ENCODE measurements around the gene HAAO. TPM values are rescaled to one million over a fixed set of nuclear protein-coding genes. Genes with fewer than 3 reads are reported as not detected.
A peak's percentile ranks its signal among the peaks of the same experiment; 100 is the strongest.

The HAAO gene
- total and polyA plus RNA-seq, 2 of the 13 experiments (the other 11 are each of a cell fraction or from before 2014, with no cell fraction given): 36.1 to 42.7 TPM

DNA sequence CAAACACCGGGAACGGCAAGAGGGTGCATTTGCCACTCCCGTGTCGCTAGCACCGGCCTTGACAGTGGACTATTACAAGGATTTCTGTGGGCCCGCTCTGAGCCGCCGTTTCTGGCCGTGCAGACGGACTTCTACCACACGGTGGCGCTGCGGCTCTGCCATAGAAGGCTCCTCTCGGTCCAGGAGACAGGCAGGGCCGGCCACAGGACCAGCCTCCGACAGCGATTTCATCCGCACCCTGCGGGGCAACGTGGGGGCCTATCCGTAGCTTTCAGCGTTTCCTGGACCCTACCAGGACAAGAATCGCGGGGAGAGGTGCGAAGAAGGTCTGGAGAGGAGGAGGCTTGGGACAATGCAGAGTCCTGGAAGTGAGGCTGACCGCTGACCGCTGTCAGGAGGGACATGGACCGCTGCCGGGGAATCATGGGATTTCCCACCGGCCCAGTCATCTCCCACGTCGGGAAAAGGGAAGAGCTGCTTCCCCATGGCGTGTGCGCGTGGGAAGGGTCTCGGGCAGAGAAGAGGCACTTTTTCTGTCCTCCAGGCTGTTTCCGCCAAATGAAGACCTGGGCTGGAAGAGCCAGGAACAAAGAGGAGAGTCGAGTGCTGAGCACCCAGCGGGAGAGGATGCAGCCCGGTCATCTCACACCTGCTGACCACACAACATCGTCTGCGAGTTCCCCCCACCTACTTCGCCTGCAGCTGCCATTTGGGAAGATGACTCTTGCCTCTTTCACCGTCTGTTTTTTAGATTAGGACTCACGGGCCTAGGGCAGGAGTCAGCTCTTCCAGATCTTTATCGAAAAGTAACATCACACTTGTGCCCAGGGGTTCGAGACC, 35.5 kb upstream of the HAAO start (continued):
- no peak for TF ChIP-seq ZFYVE20 (CRISPR knock-in tag; IDR thresholded peaks at IDR 0.05; ENCODE audit: borderline replicate concordance, low read depth)
- peak; percentile 75; the same call in 1 of the 2 replicates for TF ChIP-seq HOXA5 (CRISPR knock-in tag; IDR thresholded peaks at IDR 0.05)
- TF ChIP-seq AKAP8 (CRISPR knock-in tag; IDR thresholded peaks at IDR 0.05): 0 out of 2 replicates have a peak, but pooled peaks have one; percentile 15
- 0 out of 2 replicates have a peak, but pooled peaks have one; percentile 37 for TF ChIP-seq ZNF343 (CRISPR knock-in tag; IDR thresholded peaks at IDR 0.05)
- 0 out of 2 replicates have a peak, but pooled peaks have one; percentile 30 for TF ChIP-seq CAMTA2 (CRISPR knock-in tag; IDR thresholded peaks at IDR 0.05; ENCODE audit: borderline replicate concordance)
- TF ChIP-seq, protein P1, sequence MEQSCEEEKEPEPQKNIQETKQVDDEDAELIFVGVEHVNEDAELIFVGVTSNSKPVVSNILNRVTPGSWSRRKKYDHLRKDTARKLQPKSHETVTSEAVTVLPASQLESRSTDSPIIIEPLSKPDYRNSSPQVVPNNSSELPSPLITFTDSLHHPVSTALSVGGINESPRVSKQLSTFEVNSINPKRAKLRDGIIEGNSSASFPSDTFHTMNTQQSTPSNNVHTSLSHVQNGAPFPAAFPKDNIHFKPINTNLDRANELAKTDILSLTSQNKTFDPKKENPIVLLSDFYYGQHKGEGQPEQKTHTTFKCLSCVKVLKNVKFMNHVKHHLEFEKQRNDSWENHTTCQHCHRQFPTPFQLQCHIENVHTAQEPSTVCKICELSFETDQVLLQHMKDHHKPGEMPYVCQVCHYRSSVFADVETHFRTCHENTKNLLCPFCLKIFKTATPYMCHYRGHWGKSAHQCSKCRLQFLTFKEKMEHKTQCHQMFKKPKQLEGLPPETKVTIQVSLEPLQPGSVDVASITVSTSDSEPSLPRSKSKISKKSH (CRISPR knock-in tag; IDR thresholded peaks at IDR 0.05; ENCODE audit: borderline replicate concordance): peak; percentile 90
- TF ChIP-seq ZBTB21 (CRISPR knock-in tag; IDR thresholded peaks at IDR 0.05): no peak
- no peak for TF ChIP-seq ZNF24 (IDR thresholded peaks at IDR 0.05)
- TF ChIP-seq PPARG (CRISPR knock-in tag; conservative IDR thresholded peaks at IDR 0.05): 0 out of 2 replicates have a peak, but pooled peaks have one; percentile 46
- peak; percentile 99 for TF ChIP-seq STAG1 (CRISPR knock-in tag; IDR thresholded peaks at IDR 0.05)
- TF ChIP-seq ZNF292 (CRISPR knock-in tag; IDR thresholded peaks at IDR 0.05; ENCODE audit: borderline replicate concordance, low read depth): peak; percentile 42; the same call in 1 of the 2 replicates
- TF ChIP-seq ZNF138 (CRISPR knock-in tag; IDR thresholded peaks at IDR 0.05; ENCODE audit: low read depth): peak; percentile 34; the same call in 1 of the 2 replicates
- TF ChIP-seq, protein P2, sequence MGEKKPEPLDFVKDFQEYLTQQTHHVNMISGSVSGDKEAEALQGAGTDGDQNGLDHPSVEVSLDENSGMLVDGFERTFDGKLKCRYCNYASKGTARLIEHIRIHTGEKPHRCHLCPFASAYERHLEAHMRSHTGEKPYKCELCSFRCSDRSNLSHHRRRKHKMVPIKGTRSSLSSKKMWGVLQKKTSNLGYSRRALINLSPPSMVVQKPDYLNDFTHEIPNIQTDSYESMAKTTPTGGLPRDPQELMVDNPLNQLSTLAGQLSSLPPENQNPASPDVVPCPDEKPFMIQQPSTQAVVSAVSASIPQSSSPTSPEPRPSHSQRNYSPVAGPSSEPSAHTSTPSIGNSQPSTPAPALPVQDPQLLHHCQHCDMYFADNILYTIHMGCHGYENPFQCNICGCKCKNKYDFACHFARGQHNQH (CRISPR knock-in tag; IDR thresholded peaks at IDR 0.05): peak; percentile 68; the same call in 1 of the 2 replicates
- TF ChIP-seq DNMT1 (CRISPR knock-in tag; IDR thresholded peaks at IDR 0.05): peak; percentile 49; the same call in 1 of the 2 replicates
- TF ChIP-seq YY1 (IDR thresholded peaks at IDR 0.05; ENCODE audit: insufficient read depth, insufficient replicate concordance, low read depth, low read length): peak; percentile 50
- peak; percentile 83; the same call in 1 of the 2 replicates for TF ChIP-seq NFATC3 (CRISPR knock-in tag; IDR thresholded peaks at IDR 0.05)
- 0 out of 2 replicates have a peak, but pooled peaks have one; percentile 17 for TF ChIP-seq CHCHD3 (CRISPR knock-in tag; IDR thresholded peaks at IDR 0.05)
- TF ChIP-seq, protein P3, sequence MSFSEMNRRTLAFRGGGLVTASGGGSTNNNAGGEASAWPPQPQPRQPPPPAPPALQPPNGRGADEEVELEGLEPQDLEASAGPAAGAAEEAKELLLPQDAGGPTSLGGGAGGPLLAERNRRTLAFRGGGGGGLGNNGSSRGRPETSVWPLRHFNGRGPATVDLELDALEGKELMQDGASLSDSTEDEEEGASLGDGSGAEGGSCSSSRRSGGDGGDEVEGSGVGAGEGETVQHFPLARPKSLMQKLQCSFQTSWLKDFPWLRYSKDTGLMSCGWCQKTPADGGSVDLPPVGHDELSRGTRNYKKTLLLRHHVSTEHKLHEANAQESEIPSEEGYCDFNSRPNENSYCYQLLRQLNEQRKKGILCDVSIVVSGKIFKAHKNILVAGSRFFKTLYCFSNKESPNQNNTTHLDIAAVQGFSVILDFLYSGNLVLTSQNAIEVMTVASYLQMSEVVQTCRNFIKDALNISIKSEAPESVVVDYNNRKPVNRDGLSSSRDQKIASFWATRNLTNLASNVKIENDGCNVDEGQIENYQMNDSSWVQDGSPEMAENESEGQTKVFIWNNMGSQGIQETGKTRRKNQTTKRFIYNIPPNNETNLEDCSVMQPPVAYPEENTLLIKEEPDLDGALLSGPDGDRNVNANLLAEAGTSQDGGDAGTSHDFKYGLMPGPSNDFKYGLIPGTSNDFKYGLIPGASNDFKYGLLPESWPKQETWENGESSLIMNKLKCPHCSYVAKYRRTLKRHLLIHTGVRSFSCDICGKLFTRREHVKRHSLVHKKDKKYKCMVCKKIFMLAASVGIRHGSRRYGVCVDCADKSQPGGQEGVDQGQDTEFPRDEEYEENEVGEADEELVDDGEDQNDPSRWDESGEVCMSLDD (CRISPR knock-in tag; IDR thresholded peaks at IDR 0.05; ENCODE audit: borderline replicate concordance): no peak
- peak; percentile 72 for TF ChIP-seq IKZF4 (CRISPR knock-in tag; IDR thresholded peaks at IDR 0.05; ENCODE audit: borderline replicate concordance, low read depth, not compliant biosample characterization)
- TF ChIP-seq ZNF598 (CRISPR knock-in tag; IDR thresholded peaks at IDR 0.05; ENCODE audit: borderline replicate concordance): no peak
- no peak; the same call in 1 of the 2 replicates for TF ChIP-seq ZNF703 (CRISPR knock-in tag; IDR thresholded peaks at IDR 0.05; ENCODE audit: borderline replicate concordance)
- TF ChIP-seq SNAI1 (CRISPR knock-in tag; IDR thresholded peaks at IDR 0.05; ENCODE audit: borderline replicate concordance): no peak
- no peak for TF ChIP-seq ZNF337 (CRISPR knock-in tag; IDR thresholded peaks at IDR 0.05; ENCODE audit: borderline replicate concordance, low read depth)
